ENCODE measurements around the gene DSCAML1.

- TF ChIP-seq CTCF (IDR thresholded peaks at IDR 0.05; ENCODE audit: control extremely low read depth in 1 of 3, insufficient read depth in 1 of 3, low read depth in 1 of 3, low read length in 3 of 3) = no peak
- TF ChIP-seq KDM1A (IDR thresholded peaks at IDR 0.05; ENCODE audit: borderline replicate concordance, low read length) = no peak
- TF ChIP-seq TEAD4 (IDR thresholded peaks at IDR 0.05; ENCODE audit: low read depth, low read length) = no peak
- TF ChIP-seq POLR2A (IDR thresholded peaks at IDR 0.05; ENCODE audit: control extremely low read depth in 1 of 2, low read depth in 2 of 2, low read length in 2 of 2) = no peak
- TF ChIP-seq BRCA1 (IDR thresholded peaks at IDR 0.05; ENCODE audit: low read depth, low read length) = no peak
- TF ChIP-seq USF2 (IDR thresholded peaks at IDR 0.05; ENCODE audit: low read length) = no peak
Observed at GRCh38 chr11:117724104-117724503, 72.9 kb downstream of the DSCAML1 start.

Measured in H1 (cell line).